Fibroblast of skin of back (primary cell): ENCODE measurements around the gene FAM241B.

Experiments
- DNase-seq: peaks from one replicate; pipeline ENCODE4 v3.0.0-alpha.2; 2013

The FAM241B gene

GRCh38 chr10:69634759-69635425 lies 4.8 kb downstream of the FAM241B start:
- DNase-seq = no peak

- DNase-seq = no peak
Measured at GRCh38 chr10:69635428-69636272, 5.6 kb downstream of the FAM241B start.

DNA sequence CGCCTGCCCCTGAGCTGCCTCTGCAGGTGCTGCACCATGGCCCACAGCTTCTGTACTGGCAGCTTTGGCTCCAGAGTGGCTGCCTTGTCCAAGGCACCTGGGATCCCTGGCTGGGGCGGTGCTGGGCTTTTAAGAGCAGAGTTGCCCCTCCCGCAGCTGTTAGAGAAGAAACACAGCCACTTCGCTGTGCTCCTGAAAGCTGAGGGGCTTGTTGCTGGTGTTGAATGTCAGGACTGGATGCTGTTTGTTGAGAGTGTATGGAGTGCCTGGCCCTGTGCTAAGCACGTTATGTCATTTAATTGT lies 6.2 kb downstream of the FAM241B start:
- no peak for DNase-seq

DNA sequence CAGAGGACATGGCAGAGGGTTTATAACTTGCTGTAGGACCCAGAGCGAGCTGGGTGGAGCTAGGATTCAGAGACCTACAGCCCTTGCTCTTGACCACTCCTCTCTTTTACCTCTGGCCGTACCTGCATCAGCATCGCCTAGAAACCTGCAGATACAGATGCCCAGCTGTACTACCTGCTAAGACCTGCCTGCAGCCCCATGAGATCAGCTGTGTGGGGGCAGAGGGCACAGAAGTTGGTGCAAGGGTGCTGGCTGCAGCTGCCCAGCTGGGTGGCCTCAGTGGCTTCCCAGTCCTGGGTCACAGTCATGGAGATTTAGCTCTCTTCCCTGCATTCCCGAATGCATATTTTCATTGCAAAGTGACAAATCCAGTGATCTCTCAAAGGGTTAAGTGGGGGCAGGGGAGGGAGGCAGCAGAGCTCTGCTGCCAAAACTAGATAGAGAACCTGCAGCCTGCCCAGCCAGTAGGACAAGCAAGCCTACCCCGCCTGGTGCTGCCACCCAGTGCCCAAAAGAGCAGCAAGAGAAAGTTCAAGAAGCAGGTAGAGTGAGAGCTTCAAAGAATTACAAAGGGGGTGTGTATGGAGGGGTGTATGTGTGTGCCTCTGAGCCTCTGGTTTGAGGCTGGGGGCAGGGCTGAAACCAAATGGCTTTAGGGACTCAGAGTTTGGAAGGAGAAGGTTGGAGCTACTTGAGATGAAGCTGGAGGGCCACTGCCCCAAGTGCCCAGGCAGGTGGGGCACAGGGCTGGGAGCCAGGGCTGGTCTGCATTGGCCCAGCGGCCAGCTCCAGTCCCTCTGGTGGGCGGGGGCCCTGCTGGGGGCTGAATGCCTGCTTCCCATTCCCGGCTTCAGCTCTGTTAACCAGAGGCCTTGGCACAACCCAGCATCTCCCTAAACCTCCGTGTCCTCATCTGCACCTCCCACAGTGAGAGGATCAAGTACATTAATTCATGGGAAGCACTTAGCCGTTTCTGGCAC lies 6.9 kb downstream of the FAM241B start:
- DNase-seq = no peak

DNA sequence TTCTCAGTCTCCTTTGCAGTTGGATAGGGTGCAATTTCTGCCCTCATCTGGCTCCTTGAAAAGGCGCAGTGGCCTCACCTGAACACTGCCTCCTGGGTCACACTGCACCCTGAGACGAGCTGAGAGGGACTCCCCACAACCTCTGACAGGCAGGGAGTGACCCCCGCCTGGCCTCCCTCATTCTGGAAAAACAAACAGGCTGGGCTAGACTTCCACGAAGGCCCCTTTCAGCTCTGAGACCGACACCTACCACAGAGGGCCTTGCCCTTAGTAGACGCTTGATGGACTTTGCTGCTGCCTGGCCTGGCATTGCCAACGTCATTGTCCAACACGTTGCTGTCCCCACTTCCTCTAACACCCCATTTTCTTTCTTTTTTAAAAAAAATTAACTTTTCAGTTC lies 8.6 kb downstream of the FAM241B start:
- no peak for DNase-seq

- peak; percentile 62 for DNase-seq
Measured at GRCh38 chr10:69639291-69640195, 9.5 kb downstream of the FAM241B start.

- DNase-seq = peak; percentile 47
Measured at GRCh38 chr10:69640196-69640980, 10.3 kb downstream of the FAM241B start.

- DNase-seq = peak; percentile 70
Measured at GRCh38 chr10:69641261-69641980, 11.4 kb downstream of the FAM241B start.

DNA sequence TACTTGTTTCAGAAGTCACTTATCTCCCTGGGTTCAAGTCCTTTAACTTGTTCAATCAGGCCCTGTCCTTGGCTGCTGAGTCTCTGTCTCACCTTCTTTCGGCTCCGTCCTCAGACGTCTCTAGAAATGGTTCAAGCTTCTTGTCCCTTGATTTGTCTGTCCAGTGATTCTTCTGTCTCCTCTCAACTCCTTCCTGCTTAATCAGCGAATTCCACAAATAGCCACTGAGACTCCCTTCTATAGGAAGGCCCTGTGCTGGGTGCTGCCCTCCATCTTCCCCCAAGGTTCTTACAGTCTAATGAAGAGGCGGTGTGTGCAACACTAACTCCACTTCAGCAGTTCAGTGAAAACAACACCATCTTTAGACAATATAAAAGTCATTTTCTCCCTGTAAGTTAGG lies 12.7 kb downstream of the FAM241B start:
- DNase-seq = no peak

GRCh38 chr10:69643779-69644657 lies 14.0 kb downstream of the FAM241B start:
- no peak for DNase-seq

GRCh38 chr10:69644658-69645295 lies 14.7 kb downstream of the FAM241B start:
- peak; percentile 67 for DNase-seq

- no peak for DNase-seq
Measured at GRCh38 chr10:69645296-69646184, 15.5 kb downstream of the FAM241B start.

DNA sequence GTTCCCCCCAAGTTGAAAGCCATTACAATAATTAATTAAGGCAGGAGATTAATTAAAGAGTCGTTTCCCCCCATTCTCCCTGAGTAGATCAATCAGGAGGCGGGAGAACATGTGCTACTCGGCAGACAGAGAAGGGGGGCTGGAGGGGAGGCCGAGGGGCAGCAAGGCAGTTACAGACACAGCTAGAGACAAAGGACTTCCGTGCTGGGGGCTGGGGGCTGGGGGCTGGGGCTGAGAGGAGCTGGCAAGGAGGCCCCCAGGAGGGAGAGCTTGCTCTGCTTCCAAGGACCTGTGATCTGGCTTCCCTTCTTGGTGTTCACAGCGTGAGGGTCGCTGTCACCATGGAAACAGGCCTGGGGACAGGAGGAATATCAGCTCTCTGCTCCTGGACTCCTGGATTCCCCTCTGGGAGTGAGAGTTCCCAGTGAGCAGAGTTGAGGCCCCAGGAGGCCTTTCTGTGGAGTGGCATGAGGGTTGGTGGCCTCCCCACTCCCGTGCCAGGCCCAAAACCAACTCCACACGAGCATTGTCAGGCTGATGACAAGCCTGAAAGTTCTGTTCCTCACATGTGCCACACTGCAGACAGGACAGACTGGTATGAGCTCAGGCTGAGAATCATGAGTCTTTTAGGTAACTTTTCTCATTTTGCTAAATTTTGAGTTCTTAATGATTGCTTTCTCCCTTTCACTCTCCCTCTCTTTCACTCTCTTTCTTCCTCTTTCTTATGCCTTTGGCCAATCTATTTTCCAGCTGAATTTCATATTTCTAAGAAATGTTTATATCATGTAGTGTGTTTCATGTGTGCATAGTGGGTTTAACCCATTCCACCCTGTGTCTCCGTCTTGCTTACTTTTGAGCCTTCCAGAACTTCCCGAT lies 16.4 kb downstream of the FAM241B start:
- no peak for DNase-seq

DNA sequence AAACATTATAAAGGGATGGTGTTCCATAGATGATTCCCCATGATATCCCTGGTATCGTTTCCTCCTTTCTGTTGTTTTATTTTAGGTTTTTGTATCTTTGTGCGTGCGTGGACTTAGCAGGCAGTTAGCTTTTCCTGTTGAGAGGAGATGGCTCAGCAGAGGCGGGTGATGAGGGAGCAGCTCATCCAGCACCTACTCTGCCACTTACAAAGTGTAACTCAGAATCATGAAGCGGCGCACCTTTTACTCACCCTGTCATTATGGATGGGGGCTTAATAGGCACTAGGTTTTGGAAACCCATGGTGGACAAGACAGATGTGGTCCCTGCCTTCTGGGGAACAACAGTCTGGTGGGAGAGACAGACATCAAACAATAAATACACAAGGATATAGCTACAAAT lies 17.1 kb downstream of the FAM241B start:
- no peak for DNase-seq

GRCh38 chr10:69647819-69648218 lies 17.8 kb downstream of the FAM241B start:
- DNase-seq = no peak

- no peak for DNase-seq
Measured at GRCh38 chr10:69648461-69648860, 18.4 kb downstream of the FAM241B start.
